ENCODE results near the gene GALC. TPM values are rescaled to one million over a fixed set of nuclear protein-coding genes. Genes with fewer than 3 reads are reported as not detected.
A peak's percentile ranks its signal among the peaks of the same experiment; 100 is the strongest.

GALC gene
- total RNA-seq, 1 donor from 2014 or later, result 37.1 TPM

DNA sequence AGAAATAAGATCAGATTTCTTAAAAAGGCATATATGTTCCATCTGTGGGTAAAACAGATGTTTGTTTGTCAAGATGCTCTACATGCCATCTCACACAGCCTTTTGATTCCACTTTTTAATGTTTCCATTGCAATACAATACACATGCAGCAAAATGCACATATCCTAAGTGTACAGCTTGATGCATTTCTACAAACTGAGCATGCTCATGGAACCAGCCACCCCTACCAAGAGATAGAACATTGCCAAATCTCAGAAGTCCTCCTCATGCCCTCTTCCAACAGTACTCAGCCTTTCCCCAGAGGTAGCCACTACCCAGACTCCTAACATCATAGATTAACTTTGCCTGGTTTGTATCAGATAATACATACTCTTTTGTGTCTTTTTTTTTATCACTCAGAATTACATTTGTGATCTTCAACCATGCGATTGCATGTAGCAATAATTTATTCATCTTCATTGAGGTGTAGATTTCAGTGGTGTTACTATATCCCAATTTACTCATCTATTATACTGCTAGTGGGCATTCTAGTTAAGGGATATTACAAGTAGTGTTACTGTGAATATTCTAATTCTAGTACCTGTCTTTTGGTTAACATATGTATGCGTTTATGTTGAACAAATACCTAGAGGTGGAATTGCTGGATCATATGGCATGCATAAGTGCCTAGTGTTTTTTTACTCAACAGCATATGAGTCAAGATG lies 15.2 kb upstream of the GALC start:
- DNase-seq (ENCODE audit: low spot score in 2 of 2) (no peak), FAIRE-seq (no peak)

DNA sequence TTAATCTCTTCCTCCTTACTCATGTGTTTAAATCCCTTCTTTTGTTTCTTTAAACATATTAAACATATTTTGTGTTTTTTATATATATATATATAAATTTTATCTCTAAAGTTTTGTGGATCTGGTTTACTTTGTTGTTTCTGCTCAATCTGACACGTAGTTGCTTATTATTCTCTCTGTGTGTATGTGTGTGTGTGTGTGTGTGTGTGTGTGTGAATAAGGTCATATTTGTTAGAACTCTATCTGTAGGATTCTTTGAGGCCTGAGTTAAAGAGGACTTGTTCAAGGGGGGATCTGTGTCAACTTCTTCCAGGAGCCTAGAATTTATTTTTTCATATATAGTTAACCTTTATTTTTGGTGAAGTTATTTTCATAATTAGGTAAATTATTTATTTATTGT lies 14.6 kb upstream of the GALC start:
- no peak for DNase-seq (ENCODE audit: low spot score in 2 of 2)
- FAIRE-seq, result no peak

DNA sequence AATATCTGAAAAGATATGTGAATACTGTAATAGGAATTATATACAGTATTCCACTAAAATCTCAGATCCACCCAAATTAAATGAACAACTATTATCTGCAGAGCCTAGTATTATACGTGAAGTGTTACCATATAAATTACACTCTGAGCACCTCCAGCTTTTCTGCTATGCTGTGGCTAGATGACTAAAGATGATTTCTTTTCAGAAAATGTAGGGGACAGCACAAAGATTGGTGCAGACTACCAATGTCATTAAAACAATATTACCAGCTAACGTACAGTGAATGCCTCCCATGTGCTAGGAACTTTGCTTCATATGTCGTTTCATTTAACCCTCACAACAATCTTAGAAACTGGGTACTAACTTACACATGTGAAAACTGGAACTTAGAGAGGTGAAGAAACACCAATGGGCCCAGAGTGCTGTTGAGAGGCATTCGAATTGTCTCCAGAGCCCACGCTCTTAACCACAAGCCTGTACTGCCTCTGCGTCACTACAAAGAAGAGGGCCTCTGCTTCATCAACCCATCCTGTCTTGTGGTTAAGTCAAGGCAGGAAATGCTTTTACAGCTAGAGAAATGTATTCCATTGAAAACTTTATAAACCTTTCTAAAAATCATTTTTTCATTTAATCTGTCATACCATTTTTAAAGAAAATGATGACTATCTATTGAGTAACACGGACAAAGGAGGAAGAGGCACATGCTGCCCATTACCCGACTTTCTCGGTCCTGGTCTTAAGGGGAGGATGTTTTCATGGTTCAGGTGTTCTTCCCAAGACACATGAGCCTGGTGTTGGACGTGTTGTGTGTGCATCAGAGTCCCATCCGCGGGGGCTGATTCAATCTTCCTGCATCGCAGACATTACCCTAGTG lies 13.2 kb upstream of the GALC start:
- DNase-seq (ENCODE audit: low spot score in 2 of 2) (no peak), FAIRE-seq (no peak)

DNA sequence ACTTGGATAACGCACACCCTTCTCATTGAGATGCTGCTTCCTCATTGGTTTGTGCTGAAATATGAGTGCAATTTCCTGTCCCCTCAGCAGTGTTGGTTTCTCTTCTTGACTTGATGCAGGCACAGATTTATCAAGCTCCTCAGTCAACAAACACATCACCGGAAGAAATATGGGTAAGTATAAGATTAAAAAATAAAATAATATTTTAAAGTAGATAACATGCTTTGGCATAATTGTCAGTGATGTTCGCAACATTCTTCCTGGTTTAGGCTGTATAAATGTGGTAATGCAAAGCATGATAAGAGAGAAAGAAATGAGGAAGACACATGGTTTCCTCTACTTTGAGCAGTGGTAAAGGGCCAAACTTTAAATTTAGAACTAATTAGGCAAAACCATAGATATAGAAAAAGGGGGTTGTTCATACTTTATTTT lies 12.1 kb upstream of the GALC start, which contains the start of gene GPR65:
Gene GPR65, plus strand, starts transcription at position 86 of the 432 bp plus-strand sequence. CDS start 5,713 bp downstream, outside the sequence.
- DNase-seq (ENCODE audit: low spot score in 2 of 2) (no peak), FAIRE-seq (no peak)

DNA sequence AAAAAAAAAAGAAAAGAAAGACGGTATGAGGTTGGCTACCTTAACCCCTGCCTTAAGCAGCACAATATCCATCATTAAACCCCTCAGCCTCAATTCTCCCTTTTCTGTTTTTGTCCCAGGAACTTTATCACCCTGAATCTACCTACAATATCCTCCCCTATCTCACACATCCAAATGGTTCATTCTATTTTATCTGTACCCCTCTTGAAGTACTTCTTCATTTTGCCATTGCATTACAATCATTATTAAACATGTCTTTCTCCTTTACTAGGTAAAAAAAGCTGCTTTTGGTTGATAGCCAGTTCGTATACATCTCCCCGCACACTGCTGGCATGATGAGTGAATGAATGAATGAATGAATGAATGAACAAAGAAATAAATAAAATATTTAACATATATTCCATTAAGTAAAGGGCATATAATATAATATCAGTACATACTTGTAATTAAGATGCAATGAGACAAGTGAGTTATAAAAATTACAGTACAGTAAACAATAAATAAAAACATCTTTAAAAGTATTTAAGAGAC lies 11.6 kb upstream of the GALC start:
- FAIRE-seq (no peak), DNase-seq (ENCODE audit: low spot score in 2 of 2) (no peak)

DNA sequence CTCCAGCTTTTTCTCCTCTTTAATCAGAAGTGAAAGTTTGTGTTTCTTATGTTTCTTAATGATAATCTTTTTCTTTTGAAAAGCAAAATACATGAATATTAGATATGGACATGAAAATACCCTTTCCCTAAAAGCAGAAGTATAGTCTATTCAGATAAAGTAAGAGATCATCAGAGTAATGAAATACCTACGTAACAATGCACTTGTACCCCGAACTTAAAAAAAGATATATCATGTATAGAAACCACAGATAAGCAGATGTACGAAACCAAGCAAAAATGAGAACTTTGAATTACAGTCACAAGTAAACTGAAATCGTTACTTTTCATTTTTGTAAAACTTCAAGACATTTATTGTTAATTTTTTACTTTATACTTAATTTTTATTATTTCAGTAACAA lies 10.4 kb upstream of the GALC start:
- FAIRE-seq, result peak; percentile 40
- DNase-seq (ENCODE audit: low spot score in 2 of 2), result no peak

DNA sequence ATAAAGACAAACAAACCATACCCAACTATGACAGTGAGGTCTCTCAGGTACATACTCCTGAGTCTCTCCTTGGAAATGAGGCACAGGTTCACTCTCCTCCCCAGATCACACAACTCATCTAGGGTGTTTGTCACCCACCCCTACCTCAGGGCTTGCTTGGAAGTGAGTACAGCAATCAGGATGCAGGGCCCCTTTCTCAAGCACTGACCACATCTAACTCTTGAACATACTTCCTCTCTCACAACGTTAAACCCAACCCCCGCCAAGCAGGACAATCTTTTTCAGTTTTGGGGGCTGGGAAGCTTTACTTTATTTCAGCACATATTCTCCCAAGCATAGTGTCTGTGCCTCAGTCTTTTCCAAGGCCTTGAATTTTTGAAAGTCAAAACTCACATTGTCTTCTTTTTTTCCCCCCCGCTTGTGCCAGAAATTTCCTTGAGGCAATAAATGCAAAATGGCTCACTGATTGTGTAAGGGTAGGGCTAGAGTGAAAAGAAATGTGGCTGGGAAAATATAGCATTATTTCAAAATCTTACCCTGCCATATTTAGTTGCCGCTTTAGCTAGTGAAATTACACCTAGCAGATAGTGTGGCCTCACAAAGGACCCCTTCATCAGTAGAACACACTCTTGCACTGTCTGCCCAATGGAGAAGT lies 9.6 kb upstream of the GALC start:
- DNase-seq (ENCODE audit: low spot score in 2 of 2), result no peak
- no peak for FAIRE-seq

DNA sequence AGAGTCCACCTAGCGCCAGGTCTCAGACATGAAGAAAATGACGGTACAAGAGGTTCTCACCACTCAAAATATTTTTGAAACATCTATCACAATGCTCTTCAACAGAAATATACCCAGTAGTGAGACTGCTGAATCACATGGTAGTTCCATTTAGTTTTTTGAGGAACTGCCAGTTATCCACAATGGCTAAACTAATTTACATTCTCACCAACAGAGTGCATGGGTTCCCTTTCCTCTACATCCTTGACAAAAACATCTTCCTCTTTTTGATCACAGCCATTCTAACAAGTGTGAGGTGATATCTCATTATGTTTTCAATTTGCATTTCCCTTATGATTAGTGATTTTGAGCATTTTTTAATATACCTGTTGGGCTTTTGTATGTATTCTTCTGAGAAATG lies 6.3 kb upstream of the GALC start:
- FAIRE-seq, result no peak
- no peak for DNase-seq (ENCODE audit: low spot score in 2 of 2)

DNA sequence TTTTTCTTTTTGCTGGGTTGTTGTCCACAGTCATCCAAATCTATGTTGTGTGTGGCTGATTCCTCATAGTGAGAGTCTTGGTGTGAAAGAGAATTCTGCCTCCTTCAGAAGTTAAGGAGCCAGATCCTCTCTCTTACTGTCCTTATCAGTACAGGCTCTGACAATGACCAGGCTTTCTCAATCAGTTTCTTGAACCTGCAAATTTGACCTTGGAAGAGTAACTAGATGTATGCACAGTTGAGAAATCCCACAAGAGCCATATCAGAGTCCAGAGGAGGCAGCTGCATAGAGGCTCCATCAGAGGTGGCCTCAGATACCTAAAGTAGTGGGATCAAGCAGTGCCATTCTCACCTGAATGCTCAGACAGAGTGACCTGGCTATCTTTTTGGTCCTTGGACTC lies 5.5 kb upstream of the GALC start:
- FAIRE-seq (no peak), DNase-seq (ENCODE audit: low spot score in 2 of 2) (no peak)

DNA sequence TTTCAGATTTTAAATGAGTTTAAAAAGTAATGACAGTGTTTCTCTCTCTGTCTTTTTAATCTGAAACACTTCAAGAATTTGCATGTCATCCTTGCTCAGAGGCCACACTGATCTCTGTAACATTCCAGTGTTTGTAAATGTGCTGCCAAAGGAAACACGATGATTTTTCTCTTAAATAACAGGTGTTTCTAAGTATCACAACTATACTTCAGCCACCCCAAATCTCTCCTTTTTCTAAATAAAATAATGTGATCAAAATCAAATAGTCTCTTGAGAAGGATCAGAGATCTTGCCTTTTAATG lies 3.3 kb upstream of the GALC start:
- FAIRE-seq (no peak), DNase-seq (ENCODE audit: low spot score in 2 of 2) (no peak)

DNA sequence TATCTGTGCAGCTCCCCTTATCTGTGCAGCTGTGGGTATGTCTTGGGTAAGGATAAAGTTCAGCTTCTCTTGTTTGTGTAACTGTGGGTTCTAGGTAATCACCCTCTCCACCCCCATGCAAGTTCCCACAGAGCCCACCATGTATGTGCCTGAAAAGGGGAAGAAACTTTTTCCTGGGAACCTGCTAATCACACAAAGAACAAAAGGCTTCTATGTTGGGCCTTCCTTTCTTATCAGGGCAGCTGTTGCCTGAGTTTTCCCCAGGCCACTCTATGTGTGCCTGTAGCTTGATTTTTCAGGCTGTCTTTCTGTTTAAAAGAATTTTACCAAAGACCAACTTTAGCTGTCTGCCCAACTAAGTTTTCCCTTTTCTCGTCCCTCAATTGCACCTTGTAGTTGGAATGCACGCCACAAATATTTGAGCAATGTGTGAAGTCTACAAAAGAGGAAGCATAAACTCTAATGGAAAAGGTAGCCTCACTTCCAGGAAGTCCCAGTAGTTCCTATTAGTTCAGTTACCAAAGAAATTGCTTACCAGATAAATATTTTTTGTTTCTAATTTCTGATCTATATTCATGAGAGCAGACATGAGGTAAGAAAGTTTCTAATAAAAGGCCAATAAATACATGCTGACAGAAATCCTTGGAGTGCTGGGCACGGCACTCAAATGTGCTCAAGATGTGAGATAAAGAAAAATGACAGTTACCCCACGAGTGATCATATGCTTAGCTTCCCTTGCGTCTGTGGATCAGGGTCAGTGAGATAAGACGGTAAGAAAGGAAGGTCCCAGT lies 2.7 kb upstream of the GALC start:
- DNase-seq (ENCODE audit: low spot score in 2 of 2) (no peak), FAIRE-seq (no peak)

DNA sequence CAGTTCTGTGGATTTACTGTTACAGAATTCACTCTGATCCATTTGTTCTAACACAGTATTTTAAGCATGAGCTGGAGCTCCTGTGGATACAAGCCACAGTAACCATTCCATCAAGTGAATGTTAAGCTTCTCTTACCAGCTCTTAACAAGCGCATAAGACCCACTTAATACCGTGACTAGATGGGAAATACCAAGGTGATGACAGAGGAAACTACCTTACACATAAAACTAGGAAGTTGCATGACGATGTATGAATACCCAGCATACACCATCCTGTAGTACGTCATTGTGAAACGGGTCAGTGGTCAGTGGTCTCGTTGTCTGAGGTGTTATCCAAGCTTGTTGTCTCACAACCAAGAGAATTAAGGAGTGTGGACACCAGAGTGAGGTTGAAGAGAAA lies 2.0 kb upstream of the GALC start:
- no peak for DNase-seq (ENCODE audit: low spot score in 2 of 2)
- FAIRE-seq, result no peak

DNA sequence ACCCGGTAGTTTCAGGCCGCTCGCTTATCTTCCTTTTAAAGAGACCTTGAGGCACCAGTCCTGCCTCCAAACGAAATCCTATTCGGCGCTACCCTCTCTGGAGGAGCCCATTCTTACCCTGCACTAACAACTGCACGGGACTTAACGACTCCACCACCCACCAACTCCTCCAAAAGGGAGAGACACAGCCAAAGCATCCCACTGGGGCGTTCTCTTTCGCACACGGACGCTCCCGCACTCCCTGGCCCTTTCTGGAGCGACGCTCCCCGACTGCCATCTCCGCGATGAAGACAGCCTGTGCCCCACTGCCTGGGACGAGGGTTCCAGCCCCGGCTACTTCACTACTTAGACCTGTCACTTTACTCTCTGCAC lies 650 bp downstream of the GALC start:
- peak; percentile 41 to 46 for DNase-seq (ENCODE audit: low spot score in 2 of 2)

DNA sequence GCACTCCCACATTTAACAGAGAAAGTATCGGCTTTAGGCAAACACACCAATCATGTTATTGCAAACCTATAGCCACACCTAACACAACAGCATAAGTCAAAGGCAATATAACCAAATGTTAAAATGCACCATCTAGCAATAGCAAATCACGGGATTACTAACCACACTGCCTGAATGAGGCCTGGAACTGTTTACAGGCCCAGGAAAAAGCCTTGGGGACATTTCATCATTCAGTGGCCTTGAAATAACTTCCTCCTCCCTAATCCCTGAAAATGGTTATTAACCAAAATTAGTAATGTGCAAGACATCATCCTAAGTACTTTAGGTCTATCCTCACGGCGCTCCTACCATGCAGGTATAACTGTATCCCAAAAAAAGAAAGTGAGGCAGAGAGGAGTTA lies 2.3 kb downstream of the GALC start:
- no peak for DNase-seq (ENCODE audit: low spot score in 2 of 2)
- FAIRE-seq, result no peak

More for the DNA sequence above, 650 bp downstream of the GALC start:
- no peak for FAIRE-seq

DNA sequence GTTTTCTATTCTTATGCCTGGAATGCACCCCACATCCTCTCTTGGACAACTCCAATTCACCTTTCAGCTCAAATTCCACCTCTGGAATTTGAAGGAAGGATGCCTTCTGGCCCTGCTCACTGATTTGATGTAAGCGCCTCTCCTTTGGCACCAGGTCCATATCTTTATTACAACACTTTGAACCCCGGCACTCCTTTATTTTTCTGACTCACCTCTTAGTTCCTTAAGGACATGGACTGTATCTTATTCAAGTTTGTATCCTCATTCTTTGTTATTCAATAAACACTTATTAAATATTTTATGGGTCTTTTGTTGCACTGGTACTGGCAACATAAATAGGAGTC lies 3.1 kb downstream of the GALC start:
- no peak for DNase-seq (ENCODE audit: low spot score in 2 of 2)
- no peak for FAIRE-seq

DNA sequence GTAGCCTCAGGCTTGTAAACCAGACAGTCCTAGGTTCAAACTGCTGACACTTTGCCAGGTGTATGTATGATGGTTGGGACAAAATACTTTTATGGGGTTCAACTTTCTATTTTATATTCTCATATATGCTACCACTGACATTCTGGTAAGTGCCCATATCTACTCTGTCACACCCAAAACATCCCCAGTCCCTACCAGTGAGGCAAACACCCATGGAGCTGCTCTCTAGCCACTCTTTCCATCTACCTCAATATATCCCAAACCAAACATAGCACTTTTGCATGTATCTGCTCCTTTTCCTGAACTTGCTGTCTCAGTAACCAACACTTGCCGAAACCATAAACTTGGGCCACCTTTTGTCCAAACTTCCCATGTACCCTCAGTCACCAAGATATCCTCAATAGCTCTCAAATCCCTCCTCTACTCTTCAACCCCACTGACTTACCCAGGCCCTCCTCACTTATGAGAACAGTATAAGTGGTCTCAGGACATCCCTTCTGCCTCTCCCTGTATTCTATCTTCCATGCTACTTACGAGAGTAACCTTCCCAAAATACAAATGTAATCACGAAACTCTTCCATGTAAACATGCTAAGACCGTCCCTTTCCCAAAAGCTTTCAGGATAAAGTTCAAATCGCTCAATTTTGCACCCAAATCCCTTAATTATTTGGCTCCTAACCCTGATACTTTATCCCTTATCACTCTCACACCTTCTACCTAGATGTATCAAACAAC lies 3.6 kb downstream of the GALC start:
- no peak for FAIRE-seq
- no peak for DNase-seq (ENCODE audit: low spot score in 2 of 2)

DNA sequence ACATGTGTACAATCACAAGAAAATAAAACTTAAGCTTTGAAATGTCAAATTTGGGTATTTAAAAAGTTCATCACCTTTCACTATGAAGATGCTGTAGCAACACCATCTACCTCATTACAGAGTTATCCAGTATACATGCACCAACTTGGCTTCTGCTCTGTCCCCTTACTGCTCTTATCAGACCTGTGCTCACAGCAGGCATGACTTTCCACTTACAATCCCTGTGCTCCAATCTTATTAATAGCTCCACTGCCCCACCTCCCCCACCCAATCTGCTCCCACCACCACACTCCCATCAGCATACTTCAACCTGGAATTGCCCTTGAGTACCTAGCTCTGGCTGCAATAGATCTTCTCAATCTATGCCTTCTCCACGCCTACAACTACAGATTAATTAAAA lies 13.3 kb downstream of the GALC start:
- DNase-seq (ENCODE audit: low spot score in 2 of 2) (no peak), FAIRE-seq (no peak)

DNA sequence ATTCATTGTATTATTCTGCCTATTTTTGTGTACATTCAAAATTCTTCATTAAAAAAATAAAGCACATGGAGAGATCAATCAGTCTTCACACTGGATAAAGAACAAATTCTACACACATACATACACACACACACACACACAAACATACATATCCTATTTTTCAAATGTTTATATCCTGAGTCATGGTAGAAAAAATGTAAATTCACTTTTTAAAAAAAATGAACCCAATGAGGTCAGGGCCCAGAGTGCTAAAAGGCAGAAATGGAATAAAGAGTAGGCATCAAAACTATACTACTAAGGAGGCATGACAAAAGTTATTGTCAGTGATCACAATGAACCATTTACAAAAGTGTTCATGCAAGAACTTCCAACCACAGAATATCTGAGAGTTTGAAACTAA lies 17.3 kb downstream of the GALC start:
- no peak for DNase-seq (ENCODE audit: low spot score in 2 of 2)
- FAIRE-seq, result no peak

DNA sequence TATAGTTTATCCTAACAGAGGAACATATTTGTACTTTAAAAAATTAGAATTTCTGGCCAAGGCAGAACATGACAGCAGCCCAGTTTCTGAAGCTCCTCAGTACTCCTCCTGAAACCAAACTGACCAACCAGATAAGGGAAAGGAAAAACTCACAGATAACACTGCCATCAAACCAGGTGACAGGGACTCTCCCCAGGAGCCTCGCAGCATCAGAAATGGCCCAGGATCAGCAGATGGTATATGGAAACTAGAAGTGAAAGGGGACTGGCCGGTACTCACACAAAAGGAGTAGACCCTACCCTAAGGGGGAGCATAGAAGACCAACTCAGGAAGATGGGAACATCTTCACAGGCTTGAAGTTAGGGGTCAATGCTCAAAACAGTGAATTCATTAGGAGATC lies 22.0 kb downstream of the GALC start:
- DNase-seq (ENCODE audit: low spot score in 2 of 2), result no peak
- no peak for FAIRE-seq

DNA sequence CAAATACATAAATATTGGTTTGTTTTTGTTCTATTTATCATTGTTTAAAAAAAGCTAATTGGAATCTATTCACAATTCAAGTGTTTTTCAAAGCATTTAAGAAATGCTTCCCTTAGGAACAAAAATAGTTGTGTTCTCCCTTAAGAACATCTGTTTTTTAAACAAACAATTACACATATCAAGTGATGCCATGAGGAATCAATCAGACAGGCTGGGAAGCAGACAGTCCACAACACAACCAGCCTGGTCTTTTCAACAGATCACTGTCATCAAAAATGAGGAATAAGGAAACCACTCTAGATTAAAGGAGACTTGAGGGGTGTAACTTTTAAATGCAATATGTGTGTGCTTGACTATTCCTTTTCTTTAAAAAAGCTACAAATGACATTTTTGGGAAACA lies 25.5 kb downstream of the GALC start:
- no peak for DNase-seq (ENCODE audit: low spot score in 2 of 2)

More for the DNA sequence above, 25.5 kb downstream of the GALC start:
- FAIRE-seq, result peak; percentile 40
